Right forelimb (tissue), 1 donor: ENCODE data around the gene TMPRSS4.
"Not testable (repeated sequence)": the region's sequence is repeated elsewhere in the genome, so short reads cannot be mapped to it uniquely, and the experiment has no call there.

Source experiments
- DNase-seq: peaks from one replicate; pipeline ENCODE4 v3.0.0-alpha.2; 2018

The TMPRSS4 gene

GRCh38 chr11:118057251-118058145, 19.4 kb upstream of the TMPRSS4 start:
- no peak for DNase-seq

GRCh38 chr11:118058311-118059245, 18.3 kb upstream of the TMPRSS4 start:
- DNase-seq: no peak

- DNase-seq: no peak
Measured at GRCh38 chr11:118059246-118059940, 17.5 kb upstream of the TMPRSS4 start.

- no peak for DNase-seq
Measured at GRCh38 chr11:118060081-118060661, 16.7 kb upstream of the TMPRSS4 start.

GRCh38 chr11:118060869-118061268, 16.0 kb upstream of the TMPRSS4 start:
- no peak for DNase-seq

GRCh38 chr11:118061586-118062125, 15.2 kb upstream of the TMPRSS4 start:
- DNase-seq: no peak

- not testable (repeated sequence) for DNase-seq
Measured at GRCh38 chr11:118062181-118062580, 14.7 kb upstream of the TMPRSS4 start.

GRCh38 chr11:118062631-118063030, 14.2 kb upstream of the TMPRSS4 start:
- DNase-seq: not testable (repeated sequence)

GRCh38 chr11:118064956-118065355, 11.9 kb upstream of the TMPRSS4 start:
- DNase-seq: no peak

- DNase-seq: no peak
Measured at GRCh38 chr11:118065384-118065783, 11.5 kb upstream of the TMPRSS4 start.

- no peak for DNase-seq
Measured at GRCh38 chr11:118067006-118067405, 9.9 kb upstream of the TMPRSS4 start.

- DNase-seq: no peak
Measured at GRCh38 chr11:118068206-118068944, 8.5 kb upstream of the TMPRSS4 start.

- no peak for DNase-seq
Measured at GRCh38 chr11:118068945-118069612, 7.8 kb upstream of the TMPRSS4 start.

GRCh38 chr11:118071416-118072030, 5.4 kb upstream of the TMPRSS4 start:
- DNase-seq: no peak

GRCh38 chr11:118073554-118073953, 3.3 kb upstream of the TMPRSS4 start:
- DNase-seq: no peak

GRCh38 chr11:118074091-118074685, 2.7 kb upstream of the TMPRSS4 start:
- DNase-seq: no peak

- no peak for DNase-seq
Measured at GRCh38 chr11:118074785-118075184, 2.1 kb upstream of the TMPRSS4 start.

- DNase-seq: no peak
Measured at GRCh38 chr11:118078911-118079411, 2.1 kb downstream of the TMPRSS4 start.

- DNase-seq: no peak
Measured at GRCh38 chr11:118079491-118079890, 2.6 kb downstream of the TMPRSS4 start.

GRCh38 chr11:118080296-118080695, 3.4 kb downstream of the TMPRSS4 start:
- DNase-seq: no peak
